ENCODE data around the gene NOP56. TPM values are rescaled to one million over a fixed set of nuclear protein-coding genes. Genes with fewer than 3 reads are reported as not detected.

The NOP56 gene
- total and polyA plus RNA-seq, 2 of the 8 experiments (the other 6 are each of a cell fraction or from before 2014, with no cell fraction given), result 391 to 677 TPM

GRCh38 chr20:2637246-2637645, 15.2 kb upstream of the NOP56 start:
- Histone ChIP-seq H3K23ac (ENCODE audit: insufficient read length) (no peak overlapping the region), H3K14ac (ENCODE audit: insufficient read length) (no peak overlapping the region), H2AK5ac (ENCODE audit: low read depth, low read length) (no peak overlapping the region), H4K91ac (replicated peaks; ENCODE audit: insufficient read length, low read length) (no peak overlapping the region), H2BK5ac (ENCODE audit: low read depth, low read length) (no peak overlapping the region), H2BK20ac (ENCODE audit: low read length) (no peak overlapping the region), H3K27ac (ENCODE audit: low read depth, low read length) (no peak overlapping the region), H3K4me3 (ENCODE audit: extremely low read depth in 1 of 4, insufficient read depth in 2 of 4, low read depth in 3 of 4, low read length in 4 of 4) (no peak overlapping the region), H3K79me1 (ENCODE audit: low read depth, low read length) (no peaks in the 10 kb centered on the region), H4K8ac (ENCODE audit: extremely low read depth, insufficient read depth, low read length) (no peak overlapping the region), H3K36me3 (ENCODE audit: control insufficient read depth in 2 of 4, insufficient read depth in 4 of 4, low read length in 3 of 4) (no peaks in the 10 kb centered on the region), H3K23me2 (ENCODE audit: low read depth, low read length) (peaks cover 1% of the 10 kb centered on the region; the same call in 1 of the 2 replicates), H3K4me1 (replicated peaks in 1 of 4; ENCODE audit: control insufficient read depth in 3 of 4, insufficient read depth in 4 of 4, low read length in 3 of 4) (no peaks in the 10 kb centered on the region), H4K5ac (ENCODE audit: insufficient read length, low read depth, low read length) (no peak overlapping the region), H2AFZ (ENCODE audit: low read length) (no peak overlapping the region), H3K4ac (replicated peaks; ENCODE audit: insufficient read length, low read depth, low read length) (no peak overlapping the region), H2BK120ac (replicated peaks; ENCODE audit: low read depth, low read length) (no peak overlapping the region), H3K56ac (replicated peaks; ENCODE audit: insufficient read length, low read depth, low read length) (no peak overlapping the region), H3K9ac (replicated peaks in 1 of 4; ENCODE audit: extremely low read depth in 1 of 4, low read depth in 3 of 4, low read length in 3 of 4) (no peak overlapping the region), H2BK15ac (ENCODE audit: low read length) (no peak overlapping the region), H2BK12ac (ENCODE audit: low read depth, low read length) (no peak overlapping the region), H3K9me3 (ENCODE audit: insufficient read depth in 2 of 2, low read depth in 1 of 2, low read length in 1 of 2) (no peaks in the 10 kb centered on the region; a peak in 1 of 4 replicates), H3K18ac (ENCODE audit: extremely low read depth, low read length) (no peak overlapping the region), H3K27me3 (replicated peaks in 1 of 4; ENCODE audit: control insufficient read depth in 3 of 4, extremely low read depth in 1 of 4, insufficient read depth in 3 of 4, low read length in 3 of 4) (no peaks in the 10 kb centered on the region; a peak in 2 of 7 replicates), H3K79me2 (ENCODE audit: control insufficient read depth in 1 of 2, insufficient read depth in 2 of 2, low read length in 2 of 2) (no peaks in the 10 kb centered on the region), H3K4me2 (ENCODE audit: insufficient read depth in 1 of 2, low read depth in 2 of 2, low read length in 2 of 2) (no peak overlapping the region), H4K20me1 (replicated peaks in 1 of 2; ENCODE audit: control insufficient read depth in 1 of 2, insufficient read depth in 2 of 2, low read length in 2 of 2) (no peaks in the 10 kb centered on the region)
- WGBS, 2 experiments (ENCODE audit: extremely low coverage in 1 of 2, insufficient coverage in 1 of 2, insufficient read length in 1 of 2, insufficient replicate concordance in 2 of 2, low coverage in 1 of 2, low lambda C conversion rate in 2 of 2, missing lambda C conversion rate in 1 of 2), result 86% methylated on average over 6 of the region's 6 CpGs; no CpG with 5 or more reads in 1 of the 2 experiments
- no peak for FAIRE-seq
- TF ChIP-seq SIN3A (conservative IDR thresholded peaks at IDR 0.05 in 1 of 2, IDR thresholded peaks at IDR 0.05 in 1 of 2; ENCODE audit: low read depth in 1 of 2, low read length in 2 of 2) (no peak), CBX8 (IDR thresholded peaks at IDR 0.05; ENCODE audit: borderline replicate concordance, low read depth, low read length) (no peak), RNF2 (IDR thresholded peaks at IDR 0.05; ENCODE audit: borderline replicate concordance, low read depth, low read length, missing control alignments, poor library complexity, severe bottlenecking) (no peak), GABPA (IDR thresholded peaks at IDR 0.05; ENCODE audit: borderline replicate concordance, insufficient read depth, low read length) (no peak), SUZ12 (IDR thresholded peaks at IDR 0.05; ENCODE audit: low read length) (no peak), POU5F1 (IDR thresholded peaks at IDR 0.05; ENCODE audit: low read depth, low read length) (no peak), CTBP2 (IDR thresholded peaks at IDR 0.05; ENCODE audit: borderline replicate concordance, insufficient read depth, insufficient read length, low read length) (no peak), FOSL1 (IDR thresholded peaks at IDR 0.05; ENCODE audit: insufficient read depth, low read depth, low read length) (no peak)
- TF ChIP-seq, protein P1, sequence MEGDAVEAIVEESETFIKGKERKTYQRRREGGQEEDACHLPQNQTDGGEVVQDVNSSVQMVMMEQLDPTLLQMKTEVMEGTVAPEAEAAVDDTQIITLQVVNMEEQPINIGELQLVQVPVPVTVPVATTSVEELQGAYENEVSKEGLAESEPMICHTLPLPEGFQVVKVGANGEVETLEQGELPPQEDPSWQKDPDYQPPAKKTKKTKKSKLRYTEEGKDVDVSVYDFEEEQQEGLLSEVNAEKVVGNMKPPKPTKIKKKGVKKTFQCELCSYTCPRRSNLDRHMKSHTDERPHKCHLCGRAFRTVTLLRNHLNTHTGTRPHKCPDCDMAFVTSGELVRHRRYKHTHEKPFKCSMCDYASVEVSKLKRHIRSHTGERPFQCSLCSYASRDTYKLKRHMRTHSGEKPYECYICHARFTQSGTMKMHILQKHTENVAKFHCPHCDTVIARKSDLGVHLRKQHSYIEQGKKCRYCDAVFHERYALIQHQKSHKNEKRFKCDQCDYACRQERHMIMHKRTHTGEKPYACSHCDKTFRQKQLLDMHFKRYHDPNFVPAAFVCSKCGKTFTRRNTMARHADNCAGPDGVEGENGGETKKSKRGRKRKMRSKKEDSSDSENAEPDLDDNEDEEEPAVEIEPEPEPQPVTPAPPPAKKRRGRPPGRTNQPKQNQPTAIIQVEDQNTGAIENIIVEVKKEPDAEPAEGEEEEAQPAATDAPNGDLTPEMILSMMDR (IDR thresholded peaks at IDR 0.05; ENCODE audit: control extremely low read depth in 1 of 3, insufficient read depth in 1 of 3, low read depth in 1 of 3, low read length in 3 of 3), result no peak
- ChIA-PET POLR2A (ENCODE audit: partially characterized antibody) (interaction anchor here (0.8 to 6.1 kb wide), 3 partner anchors 9 to 20 kb away, joined by 3 to 39 read pairs (median 4); partner anchors contain the start of gene NOP56), CTCF (ENCODE audit: partially characterized antibody) (interaction anchor here (1.5 to 5.0 kb wide), 4 partner anchors 9 to 250 kb away, joined by 4 to 20 read pairs (median 10); no protein-coding TSS in a partner anchor)
- no peak for DNase-seq (ENCODE audit: low read depth in 1 of 2, low spot score in 2 of 2)
